HG03442 (cell line): Measurements from ENCODE around the gene RNPEPL1.

Experiments used
- ATAC-seq: cut with Tn5 transposase; IDR thresholded peaks from one replicate; pipeline ENCODE4 v1.9.1; 2021; ENCODE audit warnings: mild to moderate bottlenecking, moderate library complexity; ENCODE audit not compliant: unreplicated experiment

Gene RNPEPL1

GRCh38 chr2:240622531-240623235 is 54.4 kb downstream of the RNPEPL1 start:
- no peak for ATAC-seq

- no peak for ATAC-seq
Measured at GRCh38 chr2:240623531-240624010, 55.3 kb downstream of the RNPEPL1 start.

- no peak for ATAC-seq
Measured at GRCh38 chr2:240624011-240624949, 56.0 kb downstream of the RNPEPL1 start.

DNA sequence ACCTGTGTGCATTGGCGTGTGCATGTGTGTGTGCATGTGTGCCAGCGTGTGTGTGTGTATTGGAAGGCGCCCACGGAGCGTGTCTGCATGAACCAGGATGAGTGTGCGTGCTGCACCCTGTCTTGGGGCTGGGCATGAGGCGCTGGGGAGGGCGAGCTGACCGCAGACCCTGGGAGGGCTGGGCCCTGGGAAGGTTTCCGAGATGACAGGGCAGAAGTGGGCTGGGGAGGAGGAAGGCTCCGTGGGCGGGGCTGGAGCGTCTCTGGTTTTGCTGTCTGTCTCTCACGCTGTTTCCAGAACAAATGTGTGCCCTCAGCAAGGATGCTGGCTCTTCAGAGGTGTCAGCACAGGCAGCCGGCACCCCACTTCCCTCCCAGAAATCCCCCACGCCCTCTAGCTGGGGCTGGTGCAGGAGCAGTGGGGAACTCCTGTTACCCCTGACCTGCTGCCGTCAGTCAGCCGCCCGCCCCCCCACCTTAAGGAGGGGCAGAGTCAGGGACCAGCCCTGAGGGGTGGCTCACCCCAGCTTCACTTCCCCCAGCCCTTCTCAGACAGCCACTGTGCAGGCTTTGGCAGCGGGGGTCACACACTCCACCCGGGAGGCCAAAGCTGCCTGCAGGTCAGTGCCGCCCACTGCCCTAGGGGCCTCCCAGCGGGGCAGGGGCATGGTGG is 56.8 kb downstream of the RNPEPL1 start, which contains the start of gene GPR35:
GPR35 (plus strand) TSS at position 531 of the 672 bp plus-strand sequence. CDS start 4,473 bp downstream, outside the sequence.
- no peak for ATAC-seq

GRCh38 chr2:240626531-240627300 is 58.4 kb downstream of the RNPEPL1 start:
- no peak for ATAC-seq

DNA sequence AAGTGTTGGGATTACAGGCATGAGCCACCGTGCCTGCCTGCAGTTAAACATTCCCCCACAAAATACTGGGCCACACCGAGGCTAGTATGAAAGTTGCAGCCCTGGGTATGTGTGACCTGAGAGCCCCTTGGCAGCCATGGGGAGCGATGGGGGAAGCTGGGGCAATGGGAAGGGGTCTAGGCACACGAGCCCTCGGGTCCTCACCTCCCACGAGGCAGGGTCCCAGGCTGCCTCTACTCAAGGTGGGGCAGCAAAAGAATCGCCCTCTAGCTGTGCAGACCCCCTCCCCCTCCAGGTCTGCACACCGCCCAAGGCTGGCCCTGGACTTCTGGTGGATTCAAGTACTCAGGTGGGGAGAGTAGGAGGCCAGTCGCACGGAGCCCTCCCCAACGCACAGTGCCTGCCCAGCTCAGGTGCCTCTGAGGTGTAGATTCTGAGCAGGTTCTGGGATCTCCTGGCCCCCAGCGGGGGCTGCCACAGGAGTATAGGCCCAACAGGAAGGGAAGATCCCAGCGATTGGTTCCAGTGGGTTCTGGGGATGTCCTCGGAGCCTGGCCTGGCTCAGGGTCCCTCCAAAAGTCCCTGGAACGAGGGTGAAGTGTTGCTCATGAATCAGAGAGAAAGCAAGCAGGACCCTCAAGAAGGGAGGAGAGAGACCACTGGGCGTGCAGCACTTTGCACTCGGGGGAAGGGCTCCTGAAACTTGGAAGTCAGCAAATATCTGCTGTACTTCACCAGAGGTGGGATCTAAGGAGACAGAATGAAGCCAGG is 59.6 kb downstream of the RNPEPL1 start:
- ATAC-seq = no peak

- ATAC-seq = no peak
Measured at GRCh38 chr2:240628507-240628807, 60.2 kb downstream of the RNPEPL1 start.

DNA sequence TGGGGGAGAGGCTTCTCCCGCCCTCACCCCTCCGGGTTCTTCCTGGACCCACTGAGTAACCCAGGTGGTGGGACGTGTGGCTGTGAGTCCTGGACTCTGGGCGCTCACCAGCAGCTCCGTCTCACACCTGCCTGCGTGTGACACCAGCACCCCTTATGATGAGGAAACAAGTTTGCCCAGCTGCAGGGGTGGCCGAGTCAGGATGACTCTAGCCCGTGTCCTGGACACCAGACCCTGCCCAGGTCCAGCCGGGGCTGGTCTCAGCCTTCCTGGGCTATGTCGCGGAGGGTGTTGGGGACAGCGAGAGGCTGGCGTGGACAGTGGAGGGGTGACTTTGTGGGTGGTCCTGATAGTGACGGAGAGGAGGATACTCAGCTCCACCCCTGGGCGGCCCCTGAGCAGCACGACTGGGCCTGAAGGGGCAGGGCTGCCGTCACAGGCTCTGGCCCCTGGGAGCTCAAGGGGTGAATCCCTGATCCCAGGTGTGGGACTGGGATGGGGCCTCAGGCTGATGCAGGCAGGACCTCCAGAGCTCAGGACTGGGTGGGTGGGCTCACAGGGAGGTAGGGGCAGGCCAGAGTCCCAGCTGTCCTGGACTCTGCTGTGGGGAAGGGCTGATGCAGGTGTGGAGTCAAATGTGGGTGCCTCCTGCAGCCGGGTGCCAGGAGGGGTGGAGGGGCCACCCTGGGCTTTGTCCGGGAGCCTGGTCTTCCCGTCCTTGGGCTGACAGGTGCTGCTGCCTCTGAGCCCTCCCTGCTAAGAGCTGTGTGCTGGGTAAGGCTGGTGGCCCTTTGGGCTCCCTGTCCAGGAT is 60.7 kb downstream of the RNPEPL1 start:
- no peak for ATAC-seq

DNA sequence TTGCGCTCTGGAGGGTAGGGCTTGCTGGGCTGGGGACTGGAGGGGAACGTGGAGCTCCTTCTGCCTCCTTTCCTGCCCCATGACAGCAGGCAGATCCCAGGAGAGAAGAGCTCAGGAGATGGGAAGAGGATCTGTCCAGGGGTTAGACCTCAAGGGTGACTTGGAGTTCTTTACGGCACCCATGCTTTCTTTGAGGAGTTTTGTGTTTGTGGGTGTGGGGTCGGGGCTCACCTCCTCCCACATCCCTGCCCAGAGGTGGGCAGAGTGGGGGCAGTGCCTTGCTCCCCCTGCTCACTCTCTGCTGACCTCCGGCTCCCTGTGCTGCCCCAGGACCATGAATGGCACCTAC is 61.3 kb downstream of the RNPEPL1 start:
- ATAC-seq = no peak

DNA sequence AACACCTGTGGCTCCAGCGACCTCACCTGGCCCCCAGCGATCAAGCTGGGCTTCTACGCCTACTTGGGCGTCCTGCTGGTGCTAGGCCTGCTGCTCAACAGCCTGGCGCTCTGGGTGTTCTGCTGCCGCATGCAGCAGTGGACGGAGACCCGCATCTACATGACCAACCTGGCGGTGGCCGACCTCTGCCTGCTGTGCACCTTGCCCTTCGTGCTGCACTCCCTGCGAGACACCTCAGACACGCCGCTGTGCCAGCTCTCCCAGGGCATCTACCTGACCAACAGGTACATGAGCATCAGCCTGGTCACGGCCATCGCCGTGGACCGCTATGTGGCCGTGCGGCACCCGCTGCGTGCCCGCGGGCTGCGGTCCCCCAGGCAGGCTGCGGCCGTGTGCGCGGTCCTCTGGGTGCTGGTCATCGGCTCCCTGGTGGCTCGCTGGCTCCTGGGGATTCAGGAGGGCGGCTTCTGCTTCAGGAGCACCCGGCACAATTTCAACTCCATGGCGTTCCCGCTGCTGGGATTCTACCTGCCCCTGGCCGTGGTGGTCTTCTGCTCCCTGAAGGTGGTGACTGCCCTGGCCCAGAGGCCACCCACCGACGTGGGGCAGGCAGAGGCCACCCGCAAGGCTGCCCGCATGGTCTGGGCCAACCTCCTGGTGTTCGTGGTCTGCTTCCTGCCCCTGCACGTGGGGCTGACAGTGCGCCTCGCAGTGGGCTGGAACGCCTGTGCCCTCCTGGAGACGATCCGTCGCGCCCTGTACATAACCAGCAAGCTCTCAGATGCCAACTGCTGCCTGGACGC is 61.9 kb downstream of the RNPEPL1 start:
- ATAC-seq = no peak
